ENCODE measurements around the gene CMC4. TPM values are rescaled to one million over a fixed set of nuclear protein-coding genes. Genes with fewer than 3 reads are reported as not detected.

The CMC4 gene
- total and polyA plus RNA-seq, 2 of the 4 experiments (the other 2 are of a cell fraction): 6.4 to 8.4 TPM

DNA sequence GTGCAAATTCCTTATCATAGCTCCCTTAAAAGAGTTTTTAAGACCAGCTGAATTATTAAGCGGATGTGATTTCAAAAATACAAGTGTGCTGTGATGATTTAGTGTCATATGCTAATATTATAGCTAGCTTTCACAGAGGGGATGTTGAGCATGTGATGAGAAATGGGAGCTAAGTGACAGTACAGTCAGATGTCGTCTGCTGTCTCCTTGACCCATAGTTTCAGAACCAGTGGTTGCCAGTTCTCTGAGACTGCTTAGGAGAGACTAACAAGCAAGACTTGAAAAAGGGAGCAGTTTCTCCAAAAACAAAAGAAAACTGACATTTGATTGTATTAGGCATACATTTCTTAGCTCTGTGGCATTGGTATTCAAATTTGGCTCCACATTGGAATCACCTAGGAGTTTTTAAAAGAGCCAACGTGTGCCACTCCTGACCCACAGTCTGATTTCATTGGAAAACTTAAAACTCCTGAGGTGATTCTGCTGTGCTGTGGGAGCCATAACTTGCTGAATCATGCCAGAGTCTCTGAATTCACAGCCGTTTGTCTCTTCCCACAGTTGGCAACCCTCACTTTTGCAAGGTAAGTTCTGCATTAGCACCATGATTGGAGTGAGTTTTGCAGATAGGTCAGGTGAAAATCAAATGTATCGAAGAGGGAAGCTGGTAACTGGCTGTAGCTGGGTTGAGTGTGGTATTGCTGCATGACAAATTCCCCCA lies 24.0 kb downstream of the CMC4 start:
- H3K9me3 ChIP-seq (ENCODE audit: control insufficient read depth, insufficient read depth, low read length): no peaks in the 10 kb centered on the region
- no peak overlapping the region for H2AK5ac ChIP-seq (ENCODE audit: low read depth, low read length)
- in situ Hi-C loops (cut with MboI; ENCODE audit: low sequenced_read_pairs): no loop called here
- H4K5ac ChIP-seq (ENCODE audit: low read depth, low read length): no peak overlapping the region
- no peak overlapping the region for H4K8ac ChIP-seq (ENCODE audit: low read depth in 2 of 2, low read length in 2 of 2)
- no peaks in the 10 kb centered on the region for H3K9me1 ChIP-seq (ENCODE audit: insufficient read depth, low read length)
- POLR2A ChIA-PET (ENCODE audit: unreplicated experiment): no interaction called here
- H3K79me1 ChIP-seq (ENCODE audit: low read depth in 1 of 2, low read length in 2 of 2): no peaks in the 10 kb centered on the region
- H3K4me3 ChIP-seq (ENCODE audit: insufficient read depth, low read depth, low read length): no peak overlapping the region
- no peak overlapping the region for H3K27ac ChIP-seq (ENCODE audit: insufficient read depth, low read length)
- CTCF ChIA-PET: no interaction called here
- H3K14ac ChIP-seq (replicated peaks; ENCODE audit: low read depth, low read length): no peak overlapping the region
- no peaks in the 10 kb centered on the region for H3K4me1 ChIP-seq (ENCODE audit: control insufficient read depth, insufficient read depth, low read length)
- no TSS peak for BruUV-seq (replicated peaks)
- no peak overlapping the region for H3K9ac ChIP-seq (ENCODE audit: low read depth, low read length)
- dilution Hi-C loops (cut with HindIII; ENCODE audit: low sequenced_read_pairs, unreplicated experiment): no loop called here
- DNase-seq (no peak), ATAC-seq (ENCODE audit: low read depth) (no peak)
- no peak overlapping the region for H2BK120ac ChIP-seq (ENCODE audit: low read depth, low read length)
- no peak overlapping the region for H3K18ac ChIP-seq (ENCODE audit: low read depth, low read length)
- intact Hi-C loops (cut with micrococcal nuclease): no loop called here
- no peak overlapping the region for H3K4me2 ChIP-seq (ENCODE audit: low read depth, low read length)
- H3K4ac ChIP-seq (ENCODE audit: low read depth, low read length): no peak overlapping the region
- no peak for TF ChIP-seq SMC3 (IDR thresholded peaks at IDR 0.05; ENCODE audit: low read depth, low read length)
- no peak for TF ChIP-seq MXI1 (IDR thresholded peaks at IDR 0.05; ENCODE audit: borderline replicate concordance, low read depth, low read length)
- TF ChIP-seq MAFK (IDR thresholded peaks at IDR 0.05; ENCODE audit: low read depth, low read length): no peak
- TF ChIP-seq, protein P1, sequence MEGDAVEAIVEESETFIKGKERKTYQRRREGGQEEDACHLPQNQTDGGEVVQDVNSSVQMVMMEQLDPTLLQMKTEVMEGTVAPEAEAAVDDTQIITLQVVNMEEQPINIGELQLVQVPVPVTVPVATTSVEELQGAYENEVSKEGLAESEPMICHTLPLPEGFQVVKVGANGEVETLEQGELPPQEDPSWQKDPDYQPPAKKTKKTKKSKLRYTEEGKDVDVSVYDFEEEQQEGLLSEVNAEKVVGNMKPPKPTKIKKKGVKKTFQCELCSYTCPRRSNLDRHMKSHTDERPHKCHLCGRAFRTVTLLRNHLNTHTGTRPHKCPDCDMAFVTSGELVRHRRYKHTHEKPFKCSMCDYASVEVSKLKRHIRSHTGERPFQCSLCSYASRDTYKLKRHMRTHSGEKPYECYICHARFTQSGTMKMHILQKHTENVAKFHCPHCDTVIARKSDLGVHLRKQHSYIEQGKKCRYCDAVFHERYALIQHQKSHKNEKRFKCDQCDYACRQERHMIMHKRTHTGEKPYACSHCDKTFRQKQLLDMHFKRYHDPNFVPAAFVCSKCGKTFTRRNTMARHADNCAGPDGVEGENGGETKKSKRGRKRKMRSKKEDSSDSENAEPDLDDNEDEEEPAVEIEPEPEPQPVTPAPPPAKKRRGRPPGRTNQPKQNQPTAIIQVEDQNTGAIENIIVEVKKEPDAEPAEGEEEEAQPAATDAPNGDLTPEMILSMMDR (conservative IDR thresholded peaks at IDR 0.05; ENCODE audit: low read depth, low read length): no peak
- no peak for TF ChIP-seq NFE2L2 (IDR thresholded peaks at IDR 0.05; ENCODE audit: low read depth, low read length)
- TF ChIP-seq, protein P2, sequence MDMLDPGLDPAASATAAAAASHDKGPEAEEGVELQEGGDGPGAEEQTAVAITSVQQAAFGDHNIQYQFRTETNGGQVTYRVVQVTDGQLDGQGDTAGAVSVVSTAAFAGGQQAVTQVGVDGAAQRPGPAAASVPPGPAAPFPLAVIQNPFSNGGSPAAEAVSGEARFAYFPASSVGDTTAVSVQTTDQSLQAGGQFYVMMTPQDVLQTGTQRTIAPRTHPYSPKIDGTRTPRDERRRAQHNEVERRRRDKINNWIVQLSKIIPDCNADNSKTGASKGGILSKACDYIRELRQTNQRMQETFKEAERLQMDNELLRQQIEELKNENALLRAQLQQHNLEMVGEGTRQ (IDR thresholded peaks at IDR 0.05; ENCODE audit: low read depth, low read length): no peak
- no peak for TF ChIP-seq RFX5 (IDR thresholded peaks at IDR 0.05; ENCODE audit: low read depth, low read length)
- no peak for TF ChIP-seq CHD1 (IDR thresholded peaks at IDR 0.05; ENCODE audit: low read depth, low read length)
- TF ChIP-seq CEBPB (IDR thresholded peaks at IDR 0.05; ENCODE audit: low read depth, low read length): no peak
- TF ChIP-seq FOS (IDR thresholded peaks at IDR 0.05; ENCODE audit: low read depth, low read length): no peak
- no peak for TF ChIP-seq BHLHE40 (IDR thresholded peaks at IDR 0.05; ENCODE audit: low read depth, low read length)
- no peak for TF ChIP-seq MAZ (IDR thresholded peaks at IDR 0.05; ENCODE audit: borderline replicate concordance, low read depth, low read length)
- TF ChIP-seq RAD21 (IDR thresholded peaks at IDR 0.05; ENCODE audit: low read length): no peak
- TF ChIP-seq POLR2A (IDR thresholded peaks at IDR 0.05; ENCODE audit: low read depth, low read length): no peak
- TF ChIP-seq, protein P3, sequence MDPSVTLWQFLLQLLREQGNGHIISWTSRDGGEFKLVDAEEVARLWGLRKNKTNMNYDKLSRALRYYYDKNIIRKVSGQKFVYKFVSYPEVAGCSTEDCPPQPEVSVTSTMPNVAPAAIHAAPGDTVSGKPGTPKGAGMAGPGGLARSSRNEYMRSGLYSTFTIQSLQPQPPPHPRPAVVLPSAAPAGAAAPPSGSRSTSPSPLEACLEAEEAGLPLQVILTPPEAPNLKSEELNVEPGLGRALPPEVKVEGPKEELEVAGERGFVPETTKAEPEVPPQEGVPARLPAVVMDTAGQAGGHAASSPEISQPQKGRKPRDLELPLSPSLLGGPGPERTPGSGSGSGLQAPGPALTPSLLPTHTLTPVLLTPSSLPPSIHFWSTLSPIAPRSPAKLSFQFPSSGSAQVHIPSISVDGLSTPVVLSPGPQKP (IDR thresholded peaks at IDR 0.05; ENCODE audit: borderline replicate concordance, low read depth, low read length): no peak
- no peak overlapping the region for H3K23ac ChIP-seq (ENCODE audit: low read depth, low read length)
- H4K20me1 ChIP-seq (ENCODE audit: insufficient read depth, low read length): no peaks in the 10 kb centered on the region
- no peak overlapping the region for H2BK15ac ChIP-seq (ENCODE audit: low read depth, low read length)
- WGBS, 2 experiments (ENCODE audit: extremely low coverage in 2 of 2, insufficient read length in 1 of 2): no CpG with 5 or more reads among the region's 5 CpGs
- no peaks in the 10 kb centered on the region for H3K27me3 ChIP-seq (ENCODE audit: control insufficient read depth, insufficient read depth, low read length)
- no peaks in the 10 kb centered on the region for H3K36me3 ChIP-seq (ENCODE audit: control insufficient read depth, insufficient read depth, low read length)
- H2BK20ac ChIP-seq (ENCODE audit: low read depth, low read length): no peak overlapping the region
- no peak overlapping the region for H2BK5ac ChIP-seq (ENCODE audit: low read depth, low read length, poor library complexity, severe bottlenecking)
- H4K91ac ChIP-seq (ENCODE audit: insufficient read depth, low read depth, low read length): no peak overlapping the region
- no peak overlapping the region for H2AK9ac ChIP-seq (replicated peaks; ENCODE audit: low read depth, low read length, poor library complexity)
- no peak overlapping the region for H2AFZ ChIP-seq (replicated peaks; ENCODE audit: low read length, poor library complexity)
- no peak overlapping the region for H3K56ac ChIP-seq (ENCODE audit: extremely low read depth, insufficient read depth, low read length)
